HG03064 (cell line): Measurements from ENCODE around the gene CDY2B.
"Not testable (repeated sequence)": the region's sequence is repeated elsewhere in the genome, so short reads cannot be mapped to it uniquely, and the experiment has no call there.

Source experiments
- ATAC-seq: cut with Tn5 transposase; IDR thresholded peaks from one replicate; pipeline ENCODE4 v1.9.1; 2021; ENCODE audit warnings: low read depth; ENCODE audit not compliant: unreplicated experiment

Gene CDY2B, protein sequence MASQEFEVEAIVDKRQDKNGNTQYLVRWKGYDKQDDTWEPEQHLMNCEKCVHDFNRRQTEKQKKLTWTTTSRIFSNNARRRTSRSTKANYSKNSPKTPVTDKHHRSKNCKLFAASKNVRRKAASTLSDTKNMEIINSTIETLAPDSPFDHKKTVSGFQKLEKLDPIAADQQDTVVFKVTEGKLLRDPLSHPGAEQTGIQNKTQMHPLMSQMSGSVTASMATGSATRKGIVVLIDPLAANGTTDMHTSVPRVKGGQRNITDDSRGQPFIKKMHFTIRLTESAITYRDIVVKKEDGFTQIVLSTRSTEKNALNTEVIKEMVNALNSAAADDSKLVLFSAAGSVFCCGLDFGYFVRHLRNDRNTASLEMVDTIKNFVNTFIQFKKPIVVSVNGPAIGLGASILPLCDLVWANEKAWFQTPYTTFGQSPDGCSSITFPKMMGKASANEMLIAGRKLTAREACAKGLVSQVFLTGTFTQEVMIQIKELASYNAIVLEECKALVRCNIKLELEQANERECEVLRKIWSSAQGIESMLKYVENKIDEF

DNA sequence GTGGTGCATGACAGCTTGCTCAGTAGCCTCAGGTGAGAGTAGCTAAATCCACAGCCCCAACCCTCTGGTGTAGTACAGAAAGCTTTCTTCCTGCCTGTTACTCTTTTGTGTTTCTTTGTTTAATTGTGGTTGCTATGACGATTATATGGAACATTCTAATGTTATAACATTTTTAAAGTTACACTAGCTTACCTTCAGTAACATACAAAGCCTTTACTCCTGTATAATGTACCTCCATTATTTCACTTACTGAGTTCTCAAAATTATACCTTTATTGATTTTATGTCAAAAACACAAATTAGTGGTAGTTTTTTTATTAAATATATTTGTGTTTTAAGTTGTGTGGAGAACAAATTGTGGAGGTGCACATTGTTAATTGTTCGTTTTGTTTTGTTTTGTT, at the start of gene CDY2B:
TSS of gene CDY2B (minus strand) at position 101 of the 400 bp plus-strand sequence. CDS start 328 bp downstream, outside the sequence.
- not testable (repeated sequence) for ATAC-seq

DNA sequence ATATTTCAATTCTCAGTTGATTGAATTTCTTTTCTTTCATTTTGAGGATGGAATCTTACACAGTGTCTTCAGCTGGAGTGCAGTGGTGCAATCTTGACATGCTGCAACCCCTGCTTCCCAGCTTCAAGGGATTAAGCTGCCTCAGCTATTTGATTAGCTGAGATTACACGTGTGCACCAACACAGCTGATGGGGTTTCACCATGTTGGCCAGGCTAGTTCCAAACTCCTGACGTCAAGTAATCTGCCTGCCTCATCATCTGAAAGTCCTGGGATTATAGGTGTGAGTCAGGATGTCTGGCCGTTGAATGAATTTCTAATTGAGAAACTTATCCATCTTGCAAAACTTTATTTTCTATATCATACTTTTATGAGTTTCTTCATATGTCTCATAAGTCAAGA, 28.0 kb upstream of the CDY2B start:
- not testable (repeated sequence) for ATAC-seq

DNA sequence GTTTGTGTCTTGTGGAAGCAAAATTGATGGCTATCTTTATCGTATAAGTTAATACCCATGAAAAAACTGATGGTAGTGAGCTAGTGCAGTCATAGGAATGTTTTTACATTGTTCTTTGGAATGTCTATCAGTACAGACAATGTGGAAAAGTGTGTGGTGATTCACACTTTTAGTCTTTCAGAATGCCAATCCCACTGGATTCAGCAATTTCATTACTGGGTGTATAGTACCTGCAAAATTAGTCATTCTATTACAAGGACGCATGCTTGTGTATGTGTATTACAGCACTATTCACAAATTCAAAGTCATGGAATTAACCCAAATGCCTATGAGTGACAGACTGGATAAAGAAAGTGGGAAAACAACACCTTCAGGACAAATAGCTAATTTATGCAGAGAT, 27.3 kb upstream of the CDY2B start:
- ATAC-seq: not testable (repeated sequence)

DNA sequence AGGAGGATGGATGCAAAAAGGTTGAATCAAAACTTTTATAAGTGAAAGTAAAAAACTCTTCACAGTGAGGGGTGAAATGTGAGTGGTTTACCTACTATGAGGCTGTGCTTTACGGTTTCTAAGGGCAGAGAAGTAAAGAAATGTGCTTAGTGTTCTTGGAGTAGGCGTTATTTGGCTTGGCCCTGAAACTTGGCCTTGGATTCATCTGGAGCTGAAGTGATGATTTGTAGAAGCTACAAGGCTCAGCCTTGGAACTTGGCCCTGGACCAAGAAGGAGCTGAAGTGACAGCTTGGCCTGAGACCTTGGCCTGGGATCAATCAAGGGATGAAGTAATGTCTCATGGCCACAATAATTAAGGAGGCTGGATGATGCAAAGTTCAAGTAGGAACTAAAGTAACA, 1.7 kb upstream of the CDY2B start:
- ATAC-seq: not testable (repeated sequence)

DNA sequence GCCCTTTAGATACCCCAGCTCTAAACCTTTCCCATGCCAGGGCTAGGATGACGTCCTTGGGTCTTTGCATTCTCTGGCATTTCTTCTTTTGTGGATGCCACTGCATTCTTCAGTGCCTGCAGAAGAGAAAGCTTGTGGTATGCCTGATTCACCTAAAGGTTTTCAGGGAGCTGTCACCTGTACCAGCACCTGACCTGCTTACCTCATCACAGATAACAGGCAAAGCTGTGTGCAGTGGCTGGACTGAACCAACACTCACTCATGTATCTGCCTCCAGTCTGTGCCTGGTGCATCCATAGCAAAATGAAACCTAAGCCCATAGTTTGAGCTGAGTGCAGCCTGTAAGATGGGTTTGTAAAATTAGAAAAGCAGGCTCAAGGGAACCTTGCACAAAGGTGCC, 3.3 kb downstream of the CDY2B start:
- not testable (repeated sequence) for ATAC-seq

DNA sequence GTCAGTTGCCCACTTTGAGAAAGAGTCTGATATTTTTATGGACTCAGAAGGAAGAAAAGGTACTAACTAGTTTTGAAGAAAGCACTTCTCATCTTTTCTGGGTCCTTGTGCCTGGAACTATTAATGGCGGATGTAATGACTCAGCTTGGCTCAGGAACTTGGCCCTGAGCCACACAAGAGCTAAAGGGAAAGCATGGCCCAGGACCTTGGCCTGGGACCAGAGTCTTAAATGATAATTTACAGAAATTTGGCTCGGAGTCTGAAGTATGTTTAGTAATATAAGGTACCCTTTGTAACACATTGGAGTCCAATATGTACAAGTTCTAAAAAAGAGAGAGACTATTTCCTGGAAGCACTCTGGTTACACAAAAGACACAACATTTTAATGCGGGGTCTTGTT, 4.6 kb downstream of the CDY2B start:
- ATAC-seq: not testable (repeated sequence)

DNA sequence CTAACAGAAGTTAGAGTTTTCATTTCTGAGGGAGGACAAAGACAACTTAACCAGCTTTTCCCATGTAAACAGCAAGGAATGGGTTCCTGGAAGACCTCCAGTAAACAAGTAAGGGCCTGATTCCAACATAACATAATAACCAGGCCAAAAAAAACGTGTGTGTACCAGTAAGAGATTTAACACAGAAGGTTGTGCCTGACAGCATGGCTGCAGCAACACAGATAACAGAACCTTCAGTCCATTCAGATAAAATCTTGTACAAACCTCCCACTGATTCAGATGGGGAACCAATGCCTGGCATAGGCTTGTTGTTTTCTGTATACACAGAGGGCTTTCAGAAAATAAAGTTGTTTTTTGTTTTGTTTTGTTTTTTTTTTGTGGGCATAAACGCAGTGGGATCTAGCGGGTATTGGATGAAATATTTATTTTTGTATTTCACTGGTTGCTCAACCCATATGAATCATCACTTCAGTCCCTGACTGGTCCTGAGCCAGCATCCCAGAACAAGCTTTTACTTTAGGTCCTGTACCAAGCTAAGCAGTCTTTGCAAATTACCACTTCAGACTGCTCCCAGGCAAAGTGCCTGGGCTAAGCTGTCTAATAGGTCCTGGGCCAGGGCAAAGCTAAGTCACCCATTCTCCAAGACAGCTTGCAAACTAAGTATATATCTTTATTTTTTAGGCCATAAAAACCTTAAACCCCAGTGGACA, 8.7 kb downstream of the CDY2B start:
- not testable (repeated sequence) for ATAC-seq

DNA sequence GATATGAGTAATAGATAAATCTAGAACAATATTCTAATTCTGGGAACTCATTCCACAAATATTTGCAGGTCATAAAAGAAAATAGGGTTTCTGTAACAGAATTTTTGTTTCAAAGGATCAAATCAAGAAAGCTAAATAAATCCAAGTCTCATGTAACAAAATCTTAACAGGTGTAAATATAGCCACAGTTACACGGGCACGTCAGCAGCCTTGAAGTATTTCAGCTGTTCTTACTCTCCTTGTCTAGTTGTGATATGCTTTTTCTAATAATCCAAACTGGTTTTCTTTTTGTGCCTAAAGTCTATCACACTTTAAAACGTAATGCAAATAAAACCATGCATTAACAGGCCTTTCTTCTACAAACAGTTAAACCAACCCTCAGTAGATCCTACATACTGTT, 9.3 kb downstream of the CDY2B start:
- not testable (repeated sequence) for ATAC-seq

DNA sequence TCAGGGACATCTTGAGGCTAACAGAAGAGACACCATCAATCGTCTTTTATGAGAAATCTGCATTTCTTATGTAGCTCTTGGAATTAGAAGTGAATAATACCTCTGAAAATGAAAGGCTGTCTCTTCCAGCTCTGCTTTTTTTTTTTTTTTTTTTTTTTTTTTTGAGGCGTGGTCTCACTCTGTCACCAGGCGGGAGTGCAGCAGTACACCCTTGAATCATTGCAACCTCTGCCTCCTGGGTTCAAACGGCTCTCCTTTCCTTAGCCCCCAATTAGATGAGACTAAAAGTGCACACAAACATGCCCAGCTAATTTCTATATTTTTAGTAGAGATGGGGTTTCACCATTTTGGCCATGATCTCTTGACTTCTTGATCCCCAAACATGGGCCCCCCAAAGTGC, 12.2 kb downstream of the CDY2B start:
- not testable (repeated sequence) for ATAC-seq

DNA sequence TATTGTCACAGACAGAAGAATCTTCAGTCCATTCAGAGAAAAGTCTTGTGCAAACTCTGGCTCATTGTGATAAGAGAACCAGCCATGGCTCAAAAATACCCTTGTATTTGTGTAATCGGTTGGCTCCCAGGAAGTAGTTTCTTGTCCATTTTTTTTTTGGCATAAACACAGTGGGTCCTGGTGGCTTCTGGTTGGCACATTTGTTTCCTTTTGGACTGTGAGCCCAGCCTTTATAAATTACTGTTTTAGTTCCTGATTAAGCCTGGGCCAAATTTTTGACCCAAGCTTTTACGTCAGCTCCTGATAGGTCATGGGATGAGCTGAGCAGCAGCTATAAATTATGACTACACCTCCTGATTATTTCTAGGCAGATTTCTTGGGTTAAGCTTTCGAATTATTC, 19.4 kb downstream of the CDY2B start:
- not testable (repeated sequence) for ATAC-seq

DNA sequence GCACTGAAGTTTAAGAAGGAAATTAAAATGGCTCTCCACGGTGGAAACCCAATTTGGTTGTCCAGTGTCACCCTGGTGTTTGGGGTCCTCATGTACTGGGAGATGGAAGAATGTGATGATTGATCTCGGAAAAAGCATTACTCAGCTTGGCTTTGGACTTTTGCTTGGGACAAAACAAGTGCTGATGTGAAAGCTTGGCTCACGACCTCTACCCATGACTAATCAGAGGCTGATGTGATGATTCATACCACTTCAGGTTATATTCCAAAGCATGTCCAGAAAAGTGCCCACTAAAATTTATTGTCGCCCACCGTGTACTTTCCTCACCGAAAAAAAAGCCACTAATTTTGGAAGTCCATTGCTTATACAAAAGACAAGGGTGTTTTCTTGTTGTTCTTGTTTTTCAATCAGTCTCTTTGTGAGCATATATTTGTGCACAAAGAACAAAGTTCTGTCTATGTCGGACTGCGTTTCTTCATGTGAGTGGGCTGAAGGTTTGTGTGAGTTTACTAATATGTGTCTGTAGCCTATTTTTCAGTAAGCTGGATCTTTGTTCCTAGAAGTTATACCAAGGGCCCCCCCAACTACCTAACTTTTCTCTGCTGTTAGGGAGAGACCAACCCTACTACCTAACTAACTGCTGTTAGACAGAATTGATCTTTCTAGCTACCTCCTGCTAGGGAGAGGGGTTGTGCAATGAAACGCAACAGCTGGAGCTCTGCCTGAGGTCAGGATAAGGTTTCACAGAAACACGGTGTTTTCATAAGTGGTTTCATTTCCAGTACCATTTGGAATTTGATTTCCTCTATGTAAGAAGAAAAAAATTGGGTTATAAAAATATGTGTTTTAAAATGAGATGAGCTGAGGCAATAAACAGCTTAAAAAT, 22.8 kb downstream of the CDY2B start:
- ATAC-seq: not testable (repeated sequence)

DNA sequence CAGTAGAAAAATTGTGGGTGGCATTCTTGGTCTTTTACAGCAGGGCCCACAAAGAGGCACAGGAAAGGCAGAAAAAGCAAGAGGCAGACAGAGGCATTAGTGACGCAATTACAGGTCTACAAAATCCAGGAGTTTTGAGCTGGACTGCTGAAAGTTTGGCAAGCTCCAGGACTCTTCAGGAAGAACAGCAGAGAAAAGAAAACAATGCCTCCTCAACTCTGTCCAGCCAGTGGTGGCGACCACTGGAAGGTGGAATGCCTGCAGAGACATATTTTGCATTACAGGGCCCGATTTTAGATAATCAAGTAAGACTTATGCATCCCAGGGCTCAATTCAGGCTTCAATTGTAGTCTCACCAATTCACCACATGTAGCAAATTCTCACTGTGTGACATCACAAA, 23.5 kb downstream of the CDY2B start:
- ATAC-seq: not testable (repeated sequence)

DNA sequence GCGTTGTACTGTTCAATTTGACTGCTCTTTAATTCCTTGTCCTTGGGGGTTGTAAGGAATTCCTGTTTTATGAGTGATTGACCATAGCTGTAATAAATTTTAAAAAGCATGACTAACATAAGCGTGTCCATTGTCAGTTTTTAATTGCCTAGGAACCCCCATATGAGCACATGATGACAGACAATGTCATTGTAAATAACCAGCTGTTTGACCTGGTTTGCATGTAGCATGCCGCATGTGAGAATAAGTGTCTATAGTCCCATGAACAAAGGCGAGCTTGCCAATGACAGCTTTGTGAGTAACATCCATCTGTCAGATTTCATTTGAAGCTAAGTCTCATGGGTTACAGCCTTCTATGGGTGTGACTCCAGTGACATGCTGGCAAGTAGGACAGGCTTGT, 30.9 kb downstream of the CDY2B start:
- not testable (repeated sequence) for ATAC-seq

DNA sequence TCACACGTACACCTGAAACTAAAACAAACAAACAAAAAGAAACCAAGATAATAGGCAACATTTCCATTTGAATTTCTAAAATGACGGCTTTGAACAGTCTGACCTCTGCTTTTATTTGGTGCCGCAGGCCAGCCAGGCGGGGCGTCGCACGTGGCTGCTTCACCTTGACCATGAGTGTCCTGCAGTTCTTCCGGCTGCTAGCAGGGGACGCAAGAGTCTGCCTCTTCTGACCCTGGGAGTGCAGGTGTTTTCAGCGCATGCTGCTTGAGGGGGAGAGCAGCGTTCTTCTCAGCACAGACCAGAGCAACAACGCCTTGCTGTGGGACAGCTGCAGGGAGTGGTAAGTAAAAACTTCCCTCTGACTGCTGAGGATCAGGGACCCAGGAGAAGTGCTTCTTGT, 47.9 kb downstream of the CDY2B start:
- ATAC-seq: not testable (repeated sequence)
